ENCODE results near the gene DEXI. TPM values are rescaled to one million over a fixed set of nuclear protein-coding genes. Genes with fewer than 3 reads are reported as not detected.

Gene DEXI
- total and polyA plus RNA-seq, 2 experiments from 2014 or later, result 42.1 to 101 TPM

GRCh38 chr16:10965440-10966061 is 23.3 kb upstream of the DEXI start:
- Histone ChIP-seq H4K20me1 (ENCODE audit: insufficient read depth) (no peaks in the 10 kb centered on the region), H3F3A (ENCODE audit: insufficient read depth) (peaks cover 19% of the 10 kb centered on the region), H3K36me3 (ENCODE audit: low read depth) (peaks cover 5% of the 10 kb centered on the region; the same call in 1 of the 2 replicates), H3K27ac (no peak overlapping the region), H3K4me2 (ENCODE audit: unreplicated experiment) (no peak overlapping the region), H3K4me1 (ENCODE audit: insufficient read depth) (peaks cover 18% of the 10 kb centered on the region), H3K9me2 (ENCODE audit: insufficient read depth) (no peaks in the 10 kb centered on the region), H3K9ac (no peak overlapping the region), H3K27me3 (replicated peaks; ENCODE audit: insufficient read depth) (no peaks in the 10 kb centered on the region), H3K4me3 (no peak overlapping the region), H3K9me3 (ENCODE audit: low read depth) (no peaks in the 10 kb centered on the region), H3K79me2 (ENCODE audit: insufficient read depth) (peaks cover under 1% of the 10 kb centered on the region; the same call in 1 of the 2 replicates), H2AFZ (no peak overlapping the region)
- no peak for DNase-seq
- in situ Hi-C loops (cut with MboI), result loop anchor here (10.0 to 25.0 kb wide), 3 partner anchors 289 to 722 kb away; partner anchors contain the start of gene SOCS1
- 93 to 97% methylated on average over 6 of the region's 6 CpGs for WGBS, 2 experiments (ENCODE audit: low coverage in 1 of 2, low lambda C conversion rate in 2 of 2, missing lambda C conversion rate in 2 of 2)
- TF ChIP-seq EZH2 (IDR thresholded peaks at IDR 0.05; ENCODE audit: insufficient read depth, poor library complexity, severe bottlenecking) (no peak), EZH2phosphoT487 (IDR thresholded peaks at IDR 0.05; ENCODE audit: insufficient read depth, low read depth) (no peak)

GRCh38 chr16:10964891-10965326 is 22.6 kb upstream of the DEXI start:
- Histone ChIP-seq H3K27ac (no peak overlapping the region), H4K20me1 (ENCODE audit: insufficient read depth) (no peaks in the 10 kb centered on the region), H3K36me3 (ENCODE audit: low read depth) (peaks cover 5% of the 10 kb centered on the region; the same call in 1 of the 2 replicates), H3K27me3 (replicated peaks; ENCODE audit: insufficient read depth) (no peaks in the 10 kb centered on the region), H2AFZ (no peak overlapping the region), H3K9ac (no peak overlapping the region), H3K9me2 (ENCODE audit: insufficient read depth) (no peaks in the 10 kb centered on the region), H3K4me3 (no peak overlapping the region), H3K9me3 (ENCODE audit: low read depth) (no peaks in the 10 kb centered on the region), H3K4me2 (ENCODE audit: unreplicated experiment) (no peak overlapping the region), H3F3A (ENCODE audit: insufficient read depth) (peaks cover 20% of the 10 kb centered on the region), H3K4me1 (ENCODE audit: insufficient read depth) (peaks cover 23% of the 10 kb centered on the region), H3K79me2 (ENCODE audit: insufficient read depth) (peaks cover 6% of the 10 kb centered on the region; the same call in 1 of the 2 replicates)
- in situ Hi-C loops (cut with MboI), result loop anchor here (10.0 to 25.0 kb wide), 3 partner anchors 290 to 722 kb away; partner anchors contain the start of gene SOCS1
- TF ChIP-seq EZH2 (IDR thresholded peaks at IDR 0.05; ENCODE audit: insufficient read depth, poor library complexity, severe bottlenecking), result no peak
- no peak for TF ChIP-seq EZH2phosphoT487 (IDR thresholded peaks at IDR 0.05; ENCODE audit: insufficient read depth, low read depth)
- no peak for DNase-seq
- WGBS, 2 experiments (ENCODE audit: low coverage in 1 of 2, low lambda C conversion rate in 2 of 2, missing lambda C conversion rate in 2 of 2), result 90 to 92% methylated on average over 8 of the region's 8 CpGs

- peaks cover 12% of the 10 kb centered on the region; the same call in 1 of the 2 replicates for H3K79me2 ChIP-seq (ENCODE audit: insufficient read depth)
- peak overlapping the region; percentile 57 for H3K9ac ChIP-seq
- H3K4me2 ChIP-seq (ENCODE audit: unreplicated experiment), result peak overlapping the region; percentile 24
- no peak overlapping the region for H3K4me3 ChIP-seq
- H3K4me1 ChIP-seq (ENCODE audit: insufficient read depth), result peaks cover 23% of the 10 kb centered on the region
- TF ChIP-seq EZH2phosphoT487 (IDR thresholded peaks at IDR 0.05; ENCODE audit: insufficient read depth, low read depth) (no peak), EZH2 (IDR thresholded peaks at IDR 0.05; ENCODE audit: insufficient read depth, poor library complexity, severe bottlenecking) (no peak)
- peak; percentile 91 for DNase-seq
- 37 to 40% methylated on average over 20 of the region's 20 CpGs for WGBS, 2 experiments (ENCODE audit: low coverage in 1 of 2, low lambda C conversion rate in 2 of 2, missing lambda C conversion rate in 2 of 2)
- no peaks in the 10 kb centered on the region for H4K20me1 ChIP-seq (ENCODE audit: insufficient read depth)
- in situ Hi-C loops (cut with MboI), result loop anchor here (10.0 to 25.0 kb wide), 3 partner anchors 291 to 723 kb away; partner anchors contain the start of gene SOCS1
- no peaks in the 10 kb centered on the region for H3K9me3 ChIP-seq (ENCODE audit: low read depth)
- H3F3A ChIP-seq (ENCODE audit: insufficient read depth), result peaks cover 20% of the 10 kb centered on the region
- no peaks in the 10 kb centered on the region for H3K27me3 ChIP-seq (replicated peaks; ENCODE audit: insufficient read depth)
- no peak overlapping the region for H2AFZ ChIP-seq
- H3K27ac ChIP-seq, result peak overlapping the region; percentile 53
- no peaks in the 10 kb centered on the region for H3K9me2 ChIP-seq (ENCODE audit: insufficient read depth)
- H3K36me3 ChIP-seq (ENCODE audit: low read depth), result no peaks in the 10 kb centered on the region
Measured at GRCh38 chr16:10964039-10964890, 22.0 kb upstream of the DEXI start.

GRCh38 chr16:10961231-10961630 is 19.0 kb upstream of the DEXI start:
- Histone ChIP-seq H3K4me2 (ENCODE audit: unreplicated experiment) (peak overlapping the region; percentile 71), H3K79me2 (ENCODE audit: insufficient read depth) (peaks cover 20% of the 10 kb centered on the region; the same call in 1 of the 2 replicates), H2AFZ (peak overlapping the region; percentile 18; the same call in 1 of the 2 replicates), H3K9ac (peak overlapping the region; percentile 72), H4K20me1 (ENCODE audit: insufficient read depth) (no peaks in the 10 kb centered on the region), H3K36me3 (ENCODE audit: low read depth) (no peaks in the 10 kb centered on the region), H3K4me1 (ENCODE audit: insufficient read depth) (peaks cover 34% of the 10 kb centered on the region), H3K9me2 (ENCODE audit: insufficient read depth) (no peaks in the 10 kb centered on the region), H3K27ac (peak overlapping the region; percentile 86), H3K27me3 (replicated peaks; ENCODE audit: insufficient read depth) (no peaks in the 10 kb centered on the region), H3F3A (ENCODE audit: insufficient read depth) (peaks cover 32% of the 10 kb centered on the region), H3K9me3 (ENCODE audit: low read depth) (no peaks in the 10 kb centered on the region), H3K4me3 (peak overlapping the region; percentile 49)
- peak; percentile 97 for DNase-seq
- TF ChIP-seq EZH2 (IDR thresholded peaks at IDR 0.05; ENCODE audit: insufficient read depth, poor library complexity, severe bottlenecking) (no peak), EZH2phosphoT487 (IDR thresholded peaks at IDR 0.05; ENCODE audit: insufficient read depth, low read depth) (no peak)
- WGBS, 2 experiments (ENCODE audit: low coverage in 1 of 2, low lambda C conversion rate in 2 of 2, missing lambda C conversion rate in 2 of 2), result 10 to 15% methylated on average over 7 of the region's 7 CpGs
- in situ Hi-C loops (cut with MboI), result loop anchor here (10.0 to 25.0 kb wide), 3 partner anchors 294 to 726 kb away; partner anchors contain the start of gene SOCS1

Measured in GM23248 (cell line).